LNCAP (cell line): ENCODE data around the gene HDAC1.
A peak's percentile ranks its signal among the peaks of the same experiment; 100 is the strongest.

ENCODE experiments used
- CTCF ChIP-seq: fragments of 450-650 bp; IDR thresholded peaks from 2 replicates; pipeline ENCODE4 v1.5.1; 2017; ENCODE audit warnings: mild to moderate bottlenecking

HDAC1 gene

GRCh38 chr1:32291708-32292538, at the start of gene HDAC1:
Gene HDAC1, plus strand, starts transcription at chr1:32292083. Its CDS starts 87 bp downstream, at chr1:32292170.
- TF ChIP-seq CTCF, result no peak

GRCh38 chr1:32242341-32242851, 49.5 kb upstream of the HDAC1 start:
- TF ChIP-seq CTCF, result no peak

GRCh38 chr1:32246888-32247273, 45.0 kb upstream of the HDAC1 start, which contains the start of gene FAM167B:
Gene FAM167B, plus strand, starts transcription at chr1:32247222. Its CDS starts 200 bp downstream, at chr1:32247422.
- no peak for TF ChIP-seq CTCF

GRCh38 chr1:32247452-32247851, 44.4 kb upstream of the HDAC1 start:
- TF ChIP-seq CTCF, result no peak

GRCh38 chr1:32247983-32248889, 43.6 kb upstream of the HDAC1 start:
- peak; percentile 57 for TF ChIP-seq CTCF

GRCh38 chr1:32249831-32250525, 41.9 kb upstream of the HDAC1 start:
- TF ChIP-seq CTCF, result no peak
